Activated naive CD8-positive, alpha-beta T cell treated with anti-CD3 and anti-CD28 coated beads for 36 hours (primary cell): Measurements from ENCODE around the gene GPX5. TPM values are rescaled to one million over a fixed set of nuclear protein-coding genes. Genes with fewer than 3 reads are reported as not detected.
"Not testable (repeated sequence)": the region's sequence is repeated elsewhere in the genome, so short reads cannot be mapped to it uniquely, and the experiment has no call there.

Source experiments
- DNase-seq: peaks from one replicate; pipeline ENCODE4 v3.0.0; 2021
- H3K27ac Mint-ChIP-seq: one replicate; pipeline ENCODE4 v1.8.0; 2022; ENCODE audit warnings: mild to moderate bottlenecking, moderate library complexity, mixed read lengths
- H3K27me3 Mint-ChIP-seq: one replicate; pipeline ENCODE4 v1.8.0; 2022; ENCODE audit warnings: mild to moderate bottlenecking, mixed read lengths
- H3K36me3 Mint-ChIP-seq: one replicate; pipeline ENCODE4 v1.8.0; 2021; ENCODE audit warnings: mild to moderate bottlenecking, mixed read lengths
- H3K4me1 Mint-ChIP-seq: one replicate; pipeline ENCODE4 v1.8.0; 2021; ENCODE audit warnings: mixed read lengths
- H3K4me3 Mint-ChIP-seq: one replicate; pipeline ENCODE4 v1.8.0; 2022; ENCODE audit warnings: mild to moderate bottlenecking, moderate library complexity, mixed read lengths
- H3K9me3 Mint-ChIP-seq: one replicate; pipeline ENCODE4 v1.8.0; 2022; ENCODE audit warnings: mixed read lengths
- total RNA-seq, 2 experiments: library from RNA; stranded (reverse); gene quantifications; one replicate each; pipeline ENCODE4 v1.2.3, GENCODE V29; 2021

Gene GPX5
- total RNA-seq, 2 experiments from 2014 or later = not detected

DNA sequence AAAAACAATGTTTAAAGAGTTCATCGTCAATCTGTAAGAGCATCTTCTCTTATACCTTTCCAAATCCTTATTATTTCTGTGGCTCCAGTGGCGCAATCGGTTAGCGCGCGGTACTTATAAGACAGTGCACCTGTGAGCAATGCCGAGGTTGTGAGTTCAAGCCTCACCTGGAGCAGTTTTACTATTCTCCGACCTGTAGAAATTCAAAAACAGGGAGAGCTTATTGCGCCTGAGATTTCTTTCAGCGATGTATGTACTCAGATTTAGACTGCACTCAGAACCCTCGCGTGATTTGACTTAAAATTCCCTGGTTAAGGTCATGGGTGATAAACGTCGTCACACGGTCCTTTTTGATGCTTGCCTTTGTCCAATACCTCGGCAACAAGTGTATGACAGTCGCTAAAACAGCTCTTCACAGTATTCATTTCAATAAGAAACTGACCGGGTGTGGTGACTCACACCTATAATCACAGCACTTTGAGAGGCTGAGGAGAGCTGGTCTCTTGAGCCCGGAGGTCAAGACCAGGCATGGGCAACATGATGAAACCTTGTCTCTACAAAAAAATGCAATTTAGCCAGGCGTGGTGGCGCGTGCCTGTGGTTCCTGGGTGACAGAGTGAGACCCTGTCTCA is 11.9 kb downstream of the GPX5 start:
- peak overlapping the region; percentile 54 for H3K4me3 Mint-ChIP-seq
- H3K9me3 Mint-ChIP-seq = peaks cover 5% of the 10 kb centered on the region
- H3K27me3 Mint-ChIP-seq = peaks cover 58% of the 10 kb centered on the region
- no peak overlapping the region for H3K27ac Mint-ChIP-seq
- peaks cover 21% of the 10 kb centered on the region for H3K4me1 Mint-ChIP-seq
- DNase-seq = peak; percentile 35
- no peaks in the 10 kb centered on the region for H3K36me3 Mint-ChIP-seq

DNA sequence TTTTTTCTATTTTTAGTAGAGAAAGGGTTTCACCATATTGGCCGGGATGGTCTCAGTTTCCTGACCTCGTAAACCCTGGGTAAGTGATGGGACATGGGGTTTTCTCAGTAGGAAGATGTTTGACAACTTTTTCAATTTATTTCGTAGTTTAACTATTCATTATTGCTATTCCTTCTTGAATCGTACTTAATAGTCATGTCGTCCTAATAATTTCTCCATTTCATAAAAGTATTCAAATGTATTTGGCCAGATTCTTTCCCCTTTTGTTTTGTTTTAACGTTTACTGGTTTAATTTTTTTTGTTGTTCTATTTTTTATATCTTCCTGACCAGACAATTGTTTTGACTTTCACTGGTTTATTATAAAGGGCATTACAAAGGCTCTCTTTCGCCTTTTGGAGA is 16.3 kb downstream of the GPX5 start:
- peak overlapping the region; percentile 80 for H3K4me3 Mint-ChIP-seq
- peaks cover 2% of the 10 kb centered on the region for H3K36me3 Mint-ChIP-seq
- H3K4me1 Mint-ChIP-seq = peaks cover 35% of the 10 kb centered on the region
- peaks cover 71% of the 10 kb centered on the region for H3K27me3 Mint-ChIP-seq
- peaks cover 5% of the 10 kb centered on the region for H3K9me3 Mint-ChIP-seq
- no peak for DNase-seq
- H3K27ac Mint-ChIP-seq = no peak overlapping the region

DNA sequence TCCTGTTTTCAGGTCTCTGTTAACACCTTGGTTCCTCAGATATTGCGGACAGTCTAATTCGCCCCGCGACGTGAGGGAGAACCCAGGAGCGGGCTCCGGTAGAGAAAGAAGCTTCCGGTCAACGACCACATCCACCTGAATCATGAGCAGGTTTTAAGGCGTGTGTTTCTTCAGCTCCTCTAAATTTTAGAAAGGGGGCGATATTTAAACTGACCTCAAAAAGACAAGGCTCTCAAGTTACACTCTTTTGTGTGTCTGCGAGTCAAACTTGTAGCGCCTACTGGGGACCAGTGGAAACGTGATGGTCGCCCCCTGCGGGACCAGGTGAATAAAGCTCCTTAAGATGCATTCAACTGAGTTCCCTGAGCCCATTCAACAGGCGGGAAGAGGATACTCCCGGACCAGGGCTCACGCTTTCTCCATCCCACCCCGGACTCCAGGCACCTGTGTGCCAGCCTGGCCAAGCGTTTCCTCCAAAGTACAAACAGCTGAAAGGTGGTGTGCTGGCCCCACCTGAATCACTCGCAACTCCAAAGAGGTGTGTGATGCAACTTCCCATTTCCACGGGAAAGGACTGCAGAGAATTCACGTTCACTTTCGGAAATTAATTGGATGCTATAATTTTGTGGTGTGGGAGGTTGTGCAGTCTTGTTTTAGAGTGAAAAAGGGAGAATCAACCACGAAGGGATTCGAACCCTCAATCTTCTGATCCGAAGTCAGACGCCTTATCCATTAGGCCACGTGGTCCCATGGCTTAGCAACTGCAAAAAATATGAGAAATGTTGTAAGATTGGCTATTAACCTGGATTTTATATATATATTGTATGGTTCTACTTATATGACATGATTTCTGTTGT is 17.0 kb downstream of the GPX5 start:
- peak; percentile 58 for DNase-seq
- Mint-ChIP-seq H3K9me3 (peaks cover 5% of the 10 kb centered on the region), H3K27ac (peak overlapping the region; percentile 87), H3K36me3 (peaks cover 2% of the 10 kb centered on the region), H3K4me1 (peaks cover 30% of the 10 kb centered on the region), H3K4me3 (peak overlapping the region; percentile 80), H3K27me3 (peaks cover 71% of the 10 kb centered on the region)

DNA sequence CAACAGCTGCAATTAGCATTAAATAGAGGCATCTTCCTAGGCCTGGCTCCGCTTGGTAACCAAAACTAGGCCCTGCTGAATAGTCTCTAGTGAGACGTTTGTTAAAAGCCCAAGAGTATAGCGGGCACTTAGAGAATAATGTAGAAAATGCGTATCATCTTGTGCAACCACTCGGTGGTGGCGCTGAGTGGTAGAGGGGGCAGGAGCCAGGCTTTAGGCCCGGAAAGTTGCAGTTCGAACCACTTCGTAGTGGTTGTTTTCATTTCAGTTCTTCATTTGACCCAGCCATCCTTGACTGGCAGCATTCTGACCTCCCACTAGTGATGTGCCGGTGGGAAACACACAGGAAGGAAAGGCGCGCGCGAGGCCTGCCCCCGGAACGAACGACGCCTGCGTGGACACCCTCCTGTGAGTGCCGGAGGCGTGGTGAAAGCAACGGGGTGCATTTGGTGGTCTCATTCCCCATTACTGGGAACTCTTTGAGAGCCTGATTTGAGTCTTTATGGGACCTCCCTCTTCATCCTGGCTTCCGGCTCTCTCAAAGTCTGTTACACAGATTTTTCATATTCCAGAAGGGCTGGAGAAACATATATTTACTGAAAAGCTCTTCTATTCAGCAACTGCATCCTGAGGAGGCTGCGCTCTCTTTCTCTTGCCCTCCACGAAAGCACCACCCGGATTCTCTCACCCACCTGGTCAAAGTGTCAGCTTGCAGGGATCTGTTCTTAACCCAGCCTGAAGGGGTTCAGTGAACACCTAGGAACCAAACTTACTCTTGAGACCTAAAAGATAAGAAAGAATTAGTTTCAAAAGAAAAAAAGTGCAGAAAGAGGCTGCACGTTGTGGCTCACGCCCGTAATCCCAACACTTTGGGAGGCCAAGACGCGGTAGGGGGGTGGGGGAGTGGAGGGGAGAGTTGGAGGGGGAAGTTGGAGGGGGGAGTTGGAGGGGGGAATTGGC is 18.2 kb downstream of the GPX5 start:
- H3K9me3 Mint-ChIP-seq = peaks cover 5% of the 10 kb centered on the region
- peaks cover 2% of the 10 kb centered on the region for H3K36me3 Mint-ChIP-seq
- H3K4me1 Mint-ChIP-seq = peaks cover 23% of the 10 kb centered on the region
- peak overlapping the region; percentile 74 for H3K27ac Mint-ChIP-seq
- H3K27me3 Mint-ChIP-seq = peaks cover 75% of the 10 kb centered on the region
- H3K4me3 Mint-ChIP-seq = peak overlapping the region; percentile 74
- peak; percentile 24 for DNase-seq

DNA sequence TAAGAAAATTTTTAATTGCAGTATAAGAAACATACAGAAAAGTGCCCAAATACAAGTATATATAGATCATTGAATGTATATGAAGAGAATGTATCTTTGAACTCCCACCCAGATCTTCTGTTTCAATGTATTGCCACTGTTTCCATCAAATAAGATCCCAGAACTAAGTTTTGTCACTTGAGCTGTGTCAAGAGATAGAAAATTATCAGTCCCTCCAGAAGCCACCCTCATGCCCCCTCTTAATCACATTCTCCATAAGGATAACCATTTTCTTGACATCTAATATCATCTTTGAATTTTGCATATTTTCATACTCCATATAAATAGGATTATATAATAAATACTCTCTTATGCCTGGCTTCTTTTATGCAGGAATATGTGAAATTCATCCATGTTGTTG is 20.3 kb downstream of the GPX5 start:
- Mint-ChIP-seq H3K4me1 (peaks cover 23% of the 10 kb centered on the region), H3K4me3 (no peak overlapping the region), H3K27ac (no peak overlapping the region), H3K27me3 (peaks cover 83% of the 10 kb centered on the region), H3K9me3 (peaks cover 5% of the 10 kb centered on the region), H3K36me3 (peaks cover 2% of the 10 kb centered on the region)
- no peak for DNase-seq

DNA sequence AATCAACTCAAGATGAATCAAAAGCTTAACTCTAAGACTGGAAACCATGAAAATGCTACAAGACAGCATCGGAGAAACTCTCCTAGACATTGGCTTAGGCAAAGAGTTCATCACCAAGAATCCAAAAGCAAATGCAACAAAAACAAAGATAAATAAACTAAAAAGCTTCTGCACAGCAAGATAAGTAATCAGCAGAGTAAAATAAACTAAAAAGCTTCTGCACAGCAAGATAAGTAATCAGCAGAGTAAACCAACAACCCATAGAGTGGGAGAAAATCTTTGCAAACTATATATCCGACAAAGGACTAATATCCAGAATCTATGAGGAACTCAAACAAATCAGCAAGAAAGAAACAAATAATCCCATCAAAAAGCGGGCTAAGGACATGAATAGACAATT is 21.3 kb downstream of the GPX5 start:
- not testable (repeated sequence) for H3K36me3 Mint-ChIP-seq, H3K9me3 Mint-ChIP-seq, DNase-seq, H3K4me3 Mint-ChIP-seq, H3K27ac Mint-ChIP-seq
- H3K27me3 Mint-ChIP-seq = peaks cover 86% of the 10 kb centered on the region
- H3K4me1 Mint-ChIP-seq = peaks cover 23% of the 10 kb centered on the region

DNA sequence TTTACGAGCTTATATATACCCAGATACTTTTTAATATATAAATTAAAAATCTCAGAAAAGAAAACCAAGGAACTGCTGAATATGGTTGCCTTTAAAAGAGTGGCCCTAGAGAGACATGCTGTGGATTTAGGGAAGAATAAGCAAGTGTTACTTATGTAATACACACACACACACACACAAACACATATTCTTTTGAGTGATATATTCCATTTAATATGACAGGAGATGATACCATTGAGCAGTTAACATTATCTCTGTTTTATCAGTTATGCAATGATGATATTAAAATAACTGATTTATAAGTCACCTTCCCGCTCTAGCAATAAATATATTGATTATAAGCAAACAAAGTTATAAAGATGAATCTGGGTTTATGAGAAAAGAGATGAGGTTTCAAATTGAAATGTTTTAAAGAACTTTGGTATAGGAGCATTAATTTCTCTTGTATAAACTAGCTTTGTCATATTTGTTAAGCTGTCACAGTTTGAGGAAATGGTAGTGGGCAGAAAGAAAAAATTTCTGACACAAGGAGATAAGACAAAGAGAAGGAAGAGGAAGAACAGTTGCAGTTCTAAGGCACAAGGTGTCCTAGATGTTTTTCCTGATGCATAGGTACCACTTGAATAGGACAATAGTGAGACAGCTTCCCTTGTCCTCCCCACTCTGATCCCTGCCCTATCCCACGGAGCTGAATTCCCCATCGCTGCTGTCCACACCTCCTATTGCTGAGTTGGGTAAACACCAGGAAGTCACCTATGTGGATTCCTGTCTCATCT is 26.4 kb downstream of the GPX5 start:
- no peaks in the 10 kb centered on the region for H3K36me3 Mint-ChIP-seq
- H3K4me3 Mint-ChIP-seq = no peak overlapping the region
- no peak for DNase-seq
- no peaks in the 10 kb centered on the region for H3K9me3 Mint-ChIP-seq
- H3K27me3 Mint-ChIP-seq = peaks cover 87% of the 10 kb centered on the region
- H3K27ac Mint-ChIP-seq = no peak overlapping the region
- peaks cover 9% of the 10 kb centered on the region for H3K4me1 Mint-ChIP-seq

DNA sequence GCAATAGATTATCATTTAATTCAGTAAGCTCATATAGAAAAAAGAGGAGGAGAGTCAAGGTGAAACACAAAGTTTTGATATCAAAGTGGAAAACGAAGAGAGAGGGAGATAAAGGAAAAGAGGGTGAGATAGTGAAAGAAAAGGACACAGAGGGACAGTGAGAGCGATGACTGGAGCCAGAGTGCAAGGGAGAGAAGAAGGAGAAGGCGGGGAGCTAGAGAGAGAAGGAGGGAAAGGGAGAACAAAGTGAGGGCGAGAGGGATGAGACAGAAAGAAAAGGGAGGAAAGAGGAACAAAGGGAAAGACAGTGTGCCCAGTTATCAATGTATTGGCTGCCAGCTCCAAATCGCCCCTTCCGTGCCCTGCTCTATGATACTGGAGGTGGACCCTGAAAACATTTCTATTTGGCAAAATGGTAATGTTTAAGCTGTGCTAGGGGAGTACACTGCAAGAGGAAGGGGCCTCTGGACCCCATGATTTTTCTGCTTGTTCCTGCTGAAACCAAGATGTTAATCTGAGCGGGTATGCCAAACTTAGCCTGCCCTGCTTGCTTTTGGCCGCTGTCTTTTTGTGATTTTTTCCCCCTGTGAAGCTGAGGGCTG is 27.8 kb downstream of the GPX5 start:
- H3K27me3 Mint-ChIP-seq = peaks cover 82% of the 10 kb centered on the region
- no peak overlapping the region for H3K4me3 Mint-ChIP-seq
- H3K27ac Mint-ChIP-seq = no peak overlapping the region
- no peaks in the 10 kb centered on the region for H3K9me3 Mint-ChIP-seq
- H3K4me1 Mint-ChIP-seq = peaks cover 9% of the 10 kb centered on the region
- no peaks in the 10 kb centered on the region for H3K36me3 Mint-ChIP-seq
- no peak for DNase-seq

DNA sequence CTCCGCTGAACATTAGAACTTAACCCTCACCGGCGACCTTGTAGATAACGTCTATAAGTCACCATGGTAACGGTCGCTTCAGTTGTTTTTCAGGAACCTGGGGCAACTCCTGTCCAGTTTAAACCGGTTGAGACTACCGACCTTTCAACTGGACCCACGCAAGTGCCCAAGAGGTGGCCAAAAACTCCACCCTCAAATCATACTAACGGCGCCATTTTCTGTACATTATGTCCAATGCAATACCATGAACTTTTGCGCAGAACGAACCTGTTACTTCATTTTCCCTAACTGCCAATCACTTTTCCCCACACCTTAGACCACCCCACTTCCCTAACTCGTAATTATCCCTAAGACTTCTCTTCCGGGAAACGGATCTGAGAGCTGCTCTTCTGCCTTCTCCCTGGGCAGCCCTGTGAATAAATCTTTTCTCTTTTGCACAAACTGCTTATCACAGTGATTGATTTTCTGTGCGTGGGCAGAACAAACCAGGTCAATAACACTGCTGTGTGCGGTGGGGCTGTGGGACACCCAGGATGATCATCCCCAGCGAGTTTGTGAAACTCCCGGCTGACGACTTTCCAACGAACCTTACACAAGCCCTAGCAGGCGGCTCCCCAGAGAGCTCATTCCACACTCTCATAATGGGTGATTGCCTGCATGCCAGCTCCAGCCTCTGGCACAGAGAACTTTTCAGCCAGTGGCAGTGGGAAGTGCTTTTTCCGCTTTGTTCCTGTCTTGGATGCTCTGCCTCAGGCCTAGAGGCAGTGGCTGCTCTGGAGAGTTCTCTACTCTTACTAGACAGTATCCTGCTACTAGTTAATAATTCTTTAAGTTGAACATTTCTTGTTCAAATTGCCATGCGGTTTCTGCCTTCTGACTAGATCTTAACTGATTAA is 28.6 kb downstream of the GPX5 start:
- Mint-ChIP-seq H3K36me3 (no peaks in the 10 kb centered on the region), H3K9me3 (no peaks in the 10 kb centered on the region), H3K27me3 (peaks cover 81% of the 10 kb centered on the region)

DNA sequence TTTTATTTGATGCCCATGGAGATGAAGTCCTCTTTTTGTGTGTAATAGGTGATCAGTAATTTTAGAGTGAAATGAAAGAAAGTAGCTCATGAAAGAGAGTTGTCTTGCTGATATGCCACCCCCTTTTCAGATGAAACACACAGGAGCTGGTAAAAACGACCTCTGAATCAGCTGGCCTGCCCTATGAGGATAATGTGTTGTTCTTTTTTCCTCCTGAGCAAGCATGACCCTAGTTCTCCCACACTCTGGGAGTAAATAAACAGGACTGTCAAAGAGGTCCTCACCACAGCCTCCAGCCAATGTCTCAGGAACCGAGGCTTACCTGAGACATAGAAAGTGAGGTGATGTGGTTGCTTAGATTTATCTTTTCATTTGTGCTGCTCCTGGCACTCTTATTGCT is 29.5 kb downstream of the GPX5 start:
- DNase-seq = no peak
- H3K4me3 Mint-ChIP-seq = no peak overlapping the region

More for the DNA sequence above, 28.6 kb downstream of the GPX5 start:
- no peak overlapping the region for H3K4me3 Mint-ChIP-seq
- H3K4me1 Mint-ChIP-seq = peaks cover 9% of the 10 kb centered on the region
- no peak for DNase-seq
- H3K27ac Mint-ChIP-seq = no peak overlapping the region

DNA sequence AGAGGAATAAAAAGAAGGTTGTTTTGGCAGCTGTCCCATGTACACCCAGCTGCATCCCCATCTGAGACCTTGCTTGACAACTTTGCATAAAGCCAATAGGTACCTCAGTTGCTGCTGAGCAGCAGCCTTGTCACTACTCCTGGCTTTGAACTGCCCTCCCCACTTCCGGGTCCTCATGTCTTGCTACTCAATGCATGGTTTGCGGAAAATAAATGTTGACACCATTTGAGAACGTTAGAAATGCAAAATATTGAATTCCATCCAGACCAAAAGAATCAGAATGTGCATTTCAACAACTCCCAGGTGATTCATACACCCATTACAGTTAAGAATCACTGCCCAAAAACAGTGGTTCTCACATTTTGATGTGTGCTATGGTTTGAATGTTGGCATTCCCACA is 32.9 kb downstream of the GPX5 start:
- H3K27me3 Mint-ChIP-seq = peaks cover 67% of the 10 kb centered on the region
- DNase-seq = no peak
- H3K36me3 Mint-ChIP-seq = no peaks in the 10 kb centered on the region
- no peaks in the 10 kb centered on the region for H3K9me3 Mint-ChIP-seq
- H3K4me3 Mint-ChIP-seq = no peak overlapping the region
- peaks cover 6% of the 10 kb centered on the region for H3K4me1 Mint-ChIP-seq
- no peak overlapping the region for H3K27ac Mint-ChIP-seq

More for the DNA sequence above, 29.5 kb downstream of the GPX5 start:
- H3K27me3 Mint-ChIP-seq = peaks cover 82% of the 10 kb centered on the region
- no peaks in the 10 kb centered on the region for H3K9me3 Mint-ChIP-seq
- H3K4me1 Mint-ChIP-seq = peaks cover 9% of the 10 kb centered on the region
- no peaks in the 10 kb centered on the region for H3K36me3 Mint-ChIP-seq
- H3K27ac Mint-ChIP-seq = no peak overlapping the region

DNA sequence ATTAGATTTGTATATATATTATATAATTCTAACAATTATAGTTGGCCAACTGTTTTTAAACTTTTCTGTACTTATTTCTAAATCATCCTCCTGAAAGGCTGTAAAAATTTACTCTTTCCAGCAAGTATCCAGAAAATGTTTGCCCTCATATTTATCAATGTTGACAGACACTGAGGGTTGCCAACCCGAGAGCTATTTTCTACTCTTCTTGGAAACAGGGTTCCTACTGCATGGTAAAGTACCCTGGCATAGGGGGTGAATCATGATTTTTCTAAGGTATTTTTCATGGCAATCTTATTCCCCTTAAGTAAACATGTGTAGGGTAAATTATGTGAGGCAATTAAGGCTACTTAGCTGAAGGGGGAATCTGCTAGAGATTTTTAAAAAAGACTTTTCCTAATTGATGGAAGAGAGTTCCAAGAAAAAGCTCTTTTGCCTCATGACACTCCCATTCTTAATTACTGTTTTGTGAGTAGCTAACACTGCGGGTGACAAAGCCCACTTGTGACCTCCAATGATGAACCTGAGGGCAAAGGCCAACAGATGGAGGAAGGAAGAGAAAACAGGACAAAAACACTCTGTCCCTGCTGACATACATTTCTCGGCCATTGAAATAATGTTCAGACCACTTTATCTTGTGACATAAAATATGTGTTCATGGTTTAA is 37.9 kb downstream of the GPX5 start:
- no peak overlapping the region for H3K4me3 Mint-ChIP-seq
- H3K27ac Mint-ChIP-seq = no peak overlapping the region
- peaks cover 68% of the 10 kb centered on the region for H3K27me3 Mint-ChIP-seq
- DNase-seq = no peak
- no peaks in the 10 kb centered on the region for H3K4me1 Mint-ChIP-seq
- no peaks in the 10 kb centered on the region for H3K9me3 Mint-ChIP-seq
- H3K36me3 Mint-ChIP-seq = peaks cover 2% of the 10 kb centered on the region
